HG02852 (cell line): ENCODE measurements around the gene PRCP.

ENCODE experiments used
- ATAC-seq: cut with Tn5 transposase; IDR thresholded peaks from one replicate; pipeline ENCODE4 v1.9.1; 2021; ENCODE audit warnings: mild to moderate bottlenecking, moderate library complexity; ENCODE audit not compliant: unreplicated experiment

Gene PRCP

DNA sequence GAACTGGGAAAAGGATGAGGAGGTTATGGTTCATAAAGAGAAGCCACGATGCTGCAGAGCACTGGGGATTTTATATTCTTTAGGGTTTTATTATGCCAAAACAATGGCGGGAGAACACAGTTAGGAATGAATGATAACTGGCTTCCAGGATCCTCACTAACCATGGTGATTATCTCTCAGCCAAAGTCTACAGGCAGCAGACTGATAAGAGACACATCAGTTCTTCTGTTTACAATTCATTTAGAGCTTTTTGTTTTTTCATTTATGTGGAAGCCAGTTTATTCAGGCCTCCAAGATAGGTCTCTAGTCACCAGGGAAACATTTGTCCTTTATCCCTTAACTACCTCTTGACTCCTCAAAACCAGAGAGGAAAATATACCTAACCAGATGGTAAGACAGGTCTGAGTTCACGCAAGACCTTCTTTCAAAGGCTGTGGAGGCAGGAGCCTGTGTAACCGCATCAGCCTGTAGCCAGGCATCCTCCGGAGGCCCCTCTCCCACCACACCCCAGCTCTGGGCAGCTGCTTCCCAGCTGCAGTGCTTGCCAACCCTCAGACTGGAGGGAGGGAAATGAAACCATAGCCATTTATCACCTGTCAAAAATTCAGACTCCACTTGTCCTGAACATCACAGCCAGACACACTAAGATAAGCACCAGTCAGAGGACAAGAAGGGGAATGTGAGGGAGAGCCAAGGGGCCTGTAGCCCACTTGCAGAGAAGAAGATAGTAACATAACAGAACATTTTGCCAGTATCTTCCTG lies 109.3 kb downstream of the PRCP start:
- ATAC-seq: no peak

GRCh38 chr11:82787981-82788380 lies 112.2 kb downstream of the PRCP start:
- no peak for ATAC-seq

DNA sequence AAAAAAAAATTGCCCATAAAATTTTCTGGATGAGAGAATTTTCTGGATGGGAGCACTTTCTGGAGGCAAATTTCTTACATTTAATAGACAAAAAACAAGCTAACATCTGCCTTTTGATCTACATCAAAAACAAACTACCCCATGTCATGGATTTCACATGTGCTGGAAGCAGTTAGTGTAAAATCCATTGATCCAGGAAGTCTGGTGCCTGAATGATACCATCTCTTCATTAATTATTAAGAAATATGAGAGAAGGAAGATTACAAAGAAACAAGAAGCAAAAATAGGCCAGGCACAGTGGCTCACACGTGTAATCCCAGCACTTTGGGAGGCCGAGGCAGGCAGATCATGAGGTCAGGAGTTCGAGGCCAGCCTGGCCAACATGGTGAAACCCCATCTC lies 113.4 kb downstream of the PRCP start:
- no peak for ATAC-seq

DNA sequence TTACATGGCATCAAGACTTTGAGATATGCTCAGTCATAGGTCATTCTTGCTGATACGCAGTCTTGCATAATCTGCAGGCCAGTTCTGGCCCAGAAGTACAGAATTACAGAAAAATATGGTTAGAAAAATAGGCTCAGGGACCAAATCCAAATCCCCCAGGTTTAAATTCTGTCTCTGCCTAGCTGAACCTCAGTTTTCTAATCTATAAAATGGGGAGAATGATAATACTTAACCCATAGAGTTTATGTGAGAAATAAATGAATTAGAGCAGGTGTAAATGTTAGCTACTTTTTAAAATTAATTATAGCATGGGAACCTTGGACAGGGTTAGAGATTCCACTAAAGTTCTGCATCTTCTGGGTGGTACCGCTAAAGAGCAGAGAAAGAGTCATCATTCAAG lies 114.2 kb downstream of the PRCP start:
- ATAC-seq: no peak

GRCh38 chr11:82782825-82783374 lies 117.3 kb downstream of the PRCP start:
- ATAC-seq: no peak

DNA sequence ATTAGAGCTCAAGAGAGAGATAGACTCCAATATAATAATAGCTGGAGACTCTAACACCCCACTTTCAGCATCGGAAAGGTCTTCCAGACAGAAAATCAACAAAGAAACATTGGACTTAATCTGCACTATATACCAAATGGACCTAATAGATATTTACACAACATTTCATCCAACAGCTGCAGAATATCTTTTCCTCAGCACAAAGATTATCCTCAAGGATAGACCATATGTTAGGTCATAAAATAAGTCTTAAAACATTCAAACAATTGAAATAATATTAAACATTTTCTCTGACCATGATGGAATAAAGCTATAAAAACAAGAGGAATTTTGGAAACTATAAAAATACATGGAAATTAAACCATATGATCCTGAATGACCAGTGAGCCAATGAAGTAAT lies 121.5 kb downstream of the PRCP start:
- no peak for ATAC-seq

DNA sequence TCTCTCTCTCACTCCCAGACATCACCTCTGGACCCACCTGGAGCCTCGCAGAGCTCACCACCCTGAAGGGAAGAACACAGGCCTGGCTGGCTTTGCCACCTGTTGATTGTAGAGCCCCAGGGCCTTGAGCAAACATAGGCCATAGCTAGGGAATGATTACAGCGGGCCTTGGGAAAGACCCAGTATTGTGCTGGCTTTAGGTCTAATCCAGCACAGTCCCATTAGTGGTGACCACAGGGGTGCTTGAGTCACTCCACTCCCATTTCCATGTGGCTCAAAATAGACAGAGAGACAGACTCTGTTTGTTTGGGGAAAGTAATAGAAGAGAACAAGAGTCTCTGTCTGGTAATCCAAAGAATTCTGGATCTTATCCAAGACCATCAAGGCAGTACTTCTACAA lies 123.9 kb downstream of the PRCP start:
- ATAC-seq: no peak

DNA sequence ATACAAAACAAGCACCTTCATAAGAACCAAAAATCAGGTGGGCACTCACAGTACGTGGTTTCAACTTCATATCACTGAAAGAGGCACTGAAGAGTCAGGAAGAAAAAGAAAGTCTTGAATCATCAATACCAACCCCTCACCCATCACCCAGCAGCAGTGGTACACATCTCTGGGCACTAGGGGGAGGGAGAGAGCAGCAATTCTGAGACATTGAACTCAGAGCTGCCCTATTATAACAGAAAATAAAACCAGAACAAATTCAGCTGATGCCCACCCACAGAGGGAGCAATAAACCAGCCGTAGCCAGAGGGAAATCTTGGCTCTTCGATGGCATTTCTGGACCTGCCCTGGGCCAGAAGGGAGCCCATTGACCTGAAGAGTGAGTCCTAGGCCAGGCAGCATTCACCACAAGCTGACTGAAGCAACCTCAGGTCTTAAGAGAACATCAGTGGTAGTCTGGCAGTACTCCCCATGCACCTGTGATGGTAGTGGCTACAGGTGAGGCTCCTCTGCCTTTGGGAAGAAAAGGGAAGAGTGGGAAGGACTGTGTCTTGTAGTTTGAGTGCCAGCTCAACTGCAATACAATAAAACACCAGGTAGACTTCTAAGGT lies 124.4 kb downstream of the PRCP start:
- ATAC-seq: peak; percentile 99

DNA sequence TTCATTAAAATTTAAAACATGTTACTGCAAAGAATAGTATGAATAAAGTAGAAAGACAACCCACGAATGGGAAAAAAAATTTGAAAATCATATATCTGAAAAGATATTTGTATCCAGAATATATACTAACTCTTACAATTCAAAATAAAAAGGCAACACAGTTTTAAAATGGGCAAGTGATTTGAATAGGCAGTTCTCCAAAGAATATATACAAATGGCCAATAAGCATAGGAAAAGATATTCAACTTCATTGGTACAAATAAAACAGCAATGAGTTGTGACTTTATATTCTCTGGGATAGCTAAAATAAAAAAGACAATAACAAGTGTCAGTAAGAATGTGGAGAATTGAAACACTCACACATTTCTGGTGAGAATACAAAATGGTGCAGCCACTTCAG lies 125.0 kb downstream of the PRCP start:
- no peak for ATAC-seq
